ENCODE results near the gene SNX8. TPM values are rescaled to one million over a fixed set of nuclear protein-coding genes. Genes with fewer than 3 reads are reported as not detected.

The SNX8 gene
- total and polyA plus RNA-seq, 2 of the 13 experiments (the other 11 are each of a cell fraction or from before 2014, with no cell fraction given): 20.6 to 45.2 TPM

DNA sequence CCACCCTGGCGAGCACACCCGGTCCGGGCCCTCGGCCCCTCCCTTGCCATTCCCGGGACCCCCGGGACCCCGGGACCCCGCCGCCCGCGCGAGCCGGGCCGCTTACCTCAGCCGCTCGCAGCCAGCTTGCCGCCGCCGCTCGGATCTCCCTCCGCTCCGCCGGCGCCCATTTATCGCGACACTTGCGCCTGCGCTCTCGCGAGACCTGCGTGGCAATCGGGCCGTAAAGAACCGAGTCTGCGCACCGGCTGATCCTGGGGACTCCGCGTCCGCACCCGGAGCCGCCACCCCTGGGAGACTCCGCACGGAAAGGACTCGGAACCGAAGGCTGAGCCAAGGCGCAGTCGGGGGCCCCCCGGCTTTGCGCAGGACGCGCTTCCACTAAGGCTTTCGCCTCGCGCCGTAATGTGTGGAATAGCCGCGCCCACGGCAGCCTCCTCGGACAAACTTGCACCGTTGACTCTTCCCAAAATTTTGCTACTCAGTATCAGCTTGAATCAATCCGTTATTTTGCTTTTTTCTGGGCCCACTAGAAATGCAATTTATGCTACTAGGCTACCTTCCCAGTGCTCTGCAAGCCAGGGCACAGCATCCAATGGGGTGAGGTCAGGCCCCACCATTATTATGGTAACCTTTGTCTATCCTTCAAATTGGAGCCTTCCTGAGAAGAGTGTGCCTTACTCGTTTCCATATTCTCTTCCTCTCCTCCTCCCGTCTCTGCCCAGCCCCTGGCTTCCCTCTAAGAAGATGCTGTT lies 81.3 kb downstream of the SNX8 start, which contains the start of gene MAD1L1 (continued):
- TF ChIP-seq ZNF567 (CRISPR knock-in tag; IDR thresholded peaks at IDR 0.05; ENCODE audit: borderline replicate concordance) (no peak), ZNF619 (CRISPR knock-in tag; IDR thresholded peaks at IDR 0.05) (no peak), MIXL1 (CRISPR knock-in tag; IDR thresholded peaks at IDR 0.05) (0 out of 2 replicates have a peak, but pooled peaks have one; percentile 15), ZNF136 (CRISPR knock-in tag; IDR thresholded peaks at IDR 0.05; ENCODE audit: low read depth) (no peak), RELA (CRISPR knock-in tag; IDR thresholded peaks at IDR 0.05) (no peak), ZNF7 (CRISPR knock-in tag; IDR thresholded peaks at IDR 0.05) (no peak), SIX1 (CRISPR knock-in tag; IDR thresholded peaks at IDR 0.05; ENCODE audit: borderline replicate concordance) (no peak), ZNF3 (CRISPR knock-in tag; IDR thresholded peaks at IDR 0.05) (no peak), ZNF20 (CRISPR knock-in tag; IDR thresholded peaks at IDR 0.05) (no peak), ZZZ3 (CRISPR knock-in tag; IDR thresholded peaks at IDR 0.05; ENCODE audit: borderline replicate concordance) (peak; percentile 95), POGZ (CRISPR knock-in tag; IDR thresholded peaks at IDR 0.05) (peak; percentile 81), FOXP1 (IDR thresholded peaks at IDR 0.05) (no peak), FOXP1 (CRISPR knock-in tag; IDR thresholded peaks at IDR 0.05) (no peak), ZNF12 (CRISPR knock-in tag; IDR thresholded peaks at IDR 0.05) (peak; percentile 21; the same call in 1 of the 2 replicates), TBX2 (CRISPR knock-in tag; IDR thresholded peaks at IDR 0.05; ENCODE audit: borderline replicate concordance) (peak; percentile 84), ZNF124 (CRISPR knock-in tag; IDR thresholded peaks at IDR 0.05) (peak; percentile 43; the same call in 1 of the 2 replicates)
- TF ChIP-seq, protein P1, sequence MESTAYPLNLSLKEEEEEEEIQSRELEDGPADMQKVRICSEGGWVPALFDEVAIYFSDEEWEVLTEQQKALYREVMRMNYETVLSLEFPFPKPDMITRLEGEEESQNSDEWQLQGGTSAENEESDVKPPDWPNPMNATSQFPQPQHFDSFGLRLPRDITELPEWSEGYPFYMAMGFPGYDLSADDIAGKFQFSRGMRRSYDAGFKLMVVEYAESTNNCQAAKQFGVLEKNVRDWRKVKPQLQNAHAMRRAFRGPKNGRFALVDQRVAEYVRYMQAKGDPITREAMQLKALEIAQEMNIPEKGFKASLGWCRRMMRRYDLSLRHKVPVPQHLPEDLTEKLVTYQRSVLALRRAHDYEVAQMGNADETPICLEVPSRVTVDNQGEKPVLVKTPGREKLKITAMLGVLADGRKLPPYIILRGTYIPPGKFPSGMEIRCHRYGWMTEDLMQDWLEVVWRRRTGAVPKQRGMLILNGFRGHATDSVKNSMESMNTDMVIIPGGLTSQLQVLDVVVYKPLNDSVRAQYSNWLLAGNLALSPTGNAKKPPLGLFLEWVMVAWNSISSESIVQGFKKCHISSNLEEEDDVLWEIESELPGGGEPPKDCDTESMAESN (CRISPR knock-in tag; conservative IDR thresholded peaks at IDR 0.05): peak; percentile 100
- TF ChIP-seq, protein P2, sequence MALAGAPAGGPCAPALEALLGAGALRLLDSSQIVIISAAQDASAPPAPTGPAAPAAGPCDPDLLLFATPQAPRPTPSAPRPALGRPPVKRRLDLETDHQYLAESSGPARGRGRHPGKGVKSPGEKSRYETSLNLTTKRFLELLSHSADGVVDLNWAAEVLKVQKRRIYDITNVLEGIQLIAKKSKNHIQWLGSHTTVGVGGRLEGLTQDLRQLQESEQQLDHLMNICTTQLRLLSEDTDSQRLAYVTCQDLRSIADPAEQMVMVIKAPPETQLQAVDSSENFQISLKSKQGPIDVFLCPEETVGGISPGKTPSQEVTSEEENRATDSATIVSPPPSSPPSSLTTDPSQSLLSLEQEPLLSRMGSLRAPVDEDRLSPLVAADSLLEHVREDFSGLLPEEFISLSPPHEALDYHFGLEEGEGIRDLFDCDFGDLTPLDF (CRISPR knock-in tag; IDR thresholded peaks at IDR 0.05): peak; percentile 18; the same call in 1 of the 2 replicates
- TF ChIP-seq, protein P3, sequence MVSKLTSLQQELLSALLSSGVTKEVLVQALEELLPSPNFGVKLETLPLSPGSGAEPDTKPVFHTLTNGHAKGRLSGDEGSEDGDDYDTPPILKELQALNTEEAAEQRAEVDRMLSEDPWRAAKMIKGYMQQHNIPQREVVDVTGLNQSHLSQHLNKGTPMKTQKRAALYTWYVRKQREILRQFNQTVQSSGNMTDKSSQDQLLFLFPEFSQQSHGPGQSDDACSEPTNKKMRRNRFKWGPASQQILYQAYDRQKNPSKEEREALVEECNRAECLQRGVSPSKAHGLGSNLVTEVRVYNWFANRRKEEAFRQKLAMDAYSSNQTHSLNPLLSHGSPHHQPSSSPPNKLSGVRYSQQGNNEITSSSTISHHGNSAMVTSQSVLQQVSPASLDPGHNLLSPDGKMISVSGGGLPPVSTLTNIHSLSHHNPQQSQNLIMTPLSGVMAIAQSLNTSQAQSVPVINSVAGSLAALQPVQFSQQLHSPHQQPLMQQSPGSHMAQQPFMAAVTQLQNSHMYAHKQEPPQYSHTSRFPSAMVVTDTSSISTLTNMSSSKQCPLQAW (CRISPR knock-in tag; IDR thresholded peaks at IDR 0.05): peak; percentile 63; the same call in 1 of the 2 replicates
- TF ChIP-seq, protein P4, sequence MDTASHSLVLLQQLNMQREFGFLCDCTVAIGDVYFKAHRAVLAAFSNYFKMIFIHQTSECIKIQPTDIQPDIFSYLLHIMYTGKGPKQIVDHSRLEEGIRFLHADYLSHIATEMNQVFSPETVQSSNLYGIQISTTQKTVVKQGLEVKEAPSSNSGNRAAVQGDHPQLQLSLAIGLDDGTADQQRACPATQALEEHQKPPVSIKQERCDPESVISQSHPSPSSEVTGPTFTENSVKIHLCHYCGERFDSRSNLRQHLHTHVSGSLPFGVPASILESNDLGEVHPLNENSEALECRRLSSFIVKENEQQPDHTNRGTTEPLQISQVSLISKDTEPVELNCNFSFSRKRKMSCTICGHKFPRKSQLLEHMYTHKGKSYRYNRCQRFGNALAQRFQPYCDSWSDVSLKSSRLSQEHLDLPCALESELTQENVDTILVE (CRISPR knock-in tag; IDR thresholded peaks at IDR 0.05): peak; percentile 19; the same call in 1 of the 2 replicates
- TF ChIP-seq, protein P5, sequence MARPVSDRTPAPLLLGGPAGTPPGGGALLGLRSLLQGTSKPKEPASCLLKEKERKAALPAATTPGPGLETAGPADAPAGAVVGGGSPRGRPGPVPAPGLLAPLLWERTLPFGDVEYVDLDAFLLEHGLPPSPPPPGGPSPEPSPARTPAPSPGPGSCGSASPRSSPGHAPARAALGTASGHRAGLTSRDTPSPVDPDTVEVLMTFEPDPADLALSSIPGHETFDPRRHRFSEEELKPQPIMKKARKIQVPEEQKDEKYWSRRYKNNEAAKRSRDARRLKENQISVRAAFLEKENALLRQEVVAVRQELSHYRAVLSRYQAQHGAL (CRISPR knock-in tag; IDR thresholded peaks at IDR 0.05; ENCODE audit: not compliant biosample characterization): no peak
- TF ChIP-seq, protein P6, sequence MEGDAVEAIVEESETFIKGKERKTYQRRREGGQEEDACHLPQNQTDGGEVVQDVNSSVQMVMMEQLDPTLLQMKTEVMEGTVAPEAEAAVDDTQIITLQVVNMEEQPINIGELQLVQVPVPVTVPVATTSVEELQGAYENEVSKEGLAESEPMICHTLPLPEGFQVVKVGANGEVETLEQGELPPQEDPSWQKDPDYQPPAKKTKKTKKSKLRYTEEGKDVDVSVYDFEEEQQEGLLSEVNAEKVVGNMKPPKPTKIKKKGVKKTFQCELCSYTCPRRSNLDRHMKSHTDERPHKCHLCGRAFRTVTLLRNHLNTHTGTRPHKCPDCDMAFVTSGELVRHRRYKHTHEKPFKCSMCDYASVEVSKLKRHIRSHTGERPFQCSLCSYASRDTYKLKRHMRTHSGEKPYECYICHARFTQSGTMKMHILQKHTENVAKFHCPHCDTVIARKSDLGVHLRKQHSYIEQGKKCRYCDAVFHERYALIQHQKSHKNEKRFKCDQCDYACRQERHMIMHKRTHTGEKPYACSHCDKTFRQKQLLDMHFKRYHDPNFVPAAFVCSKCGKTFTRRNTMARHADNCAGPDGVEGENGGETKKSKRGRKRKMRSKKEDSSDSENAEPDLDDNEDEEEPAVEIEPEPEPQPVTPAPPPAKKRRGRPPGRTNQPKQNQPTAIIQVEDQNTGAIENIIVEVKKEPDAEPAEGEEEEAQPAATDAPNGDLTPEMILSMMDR (CRISPR knock-in tag; IDR thresholded peaks at IDR 0.05): no peak

Data from HepG2 (cell line).